HepG2 (cell line): ENCODE results near the gene TIMM23. TPM values are rescaled to one million over a fixed set of nuclear protein-coding genes. Genes with fewer than 3 reads are reported as not detected.

ENCODE experiments used
- CBX5 ChIP-seq: sonication (generic); formaldehyde crosslinking; IDR thresholded peaks from 2 replicates; pipeline ENCODE4 v1.4.0; 2020; ENCODE audit warnings: missing genetic modification reagents, borderline replicate concordance
- CENPX ChIP-seq: sonication (generic); formaldehyde crosslinking; IDR thresholded peaks from 2 replicates; pipeline ENCODE4 v1.9.0; 2021; ENCODE audit warnings: mild to moderate bottlenecking, missing genetic modification reagents, moderate library complexity
- FOXC1 ChIP-seq: sonication (generic); formaldehyde crosslinking; IDR thresholded peaks from 2 replicates; pipeline ENCODE4 v1.8.0; 2022; ENCODE audit warnings: mild to moderate bottlenecking, missing genetic modification reagents, borderline replicate concordance
- GATAD1 ChIP-seq: IDR thresholded peaks from 2 replicates; pipeline ENCODE4 v1.6.1; 2016; ENCODE audit warnings: missing genetic modification reagents, missing compliant biosample characterization
- HIVEP1 ChIP-seq: sonication (generic); formaldehyde crosslinking; IDR thresholded peaks from 2 replicates; pipeline ENCODE4 v1.4.0; 2020; ENCODE audit warnings: mild to moderate bottlenecking, missing genetic modification reagents
- MTF1 ChIP-seq: sonication (generic); formaldehyde crosslinking; IDR thresholded peaks from 2 replicates; pipeline ENCODE4 v1.5.0; 2020; ENCODE audit warnings: missing genetic modification reagents
- MZF1 ChIP-seq: sonication (generic); formaldehyde crosslinking; IDR thresholded peaks from 2 replicates; pipeline ENCODE4 v1.8.1; 2023; ENCODE audit warnings: mild to moderate bottlenecking, missing genetic modification reagents, borderline replicate concordance
- NFKBIZ ChIP-seq: IDR thresholded peaks from 2 replicates; pipeline ENCODE4 v1.6.1; 2018; ENCODE audit warnings: missing genetic modification reagents, missing compliant biosample characterization
- ONECUT2 ChIP-seq: sonication (generic); formaldehyde crosslinking; IDR thresholded peaks from 2 replicates; pipeline ENCODE4 v1.4.0; 2020; ENCODE audit warnings: missing genetic modification reagents
- PPARG ChIP-seq: conservative IDR thresholded peaks from 2 replicates; pipeline ENCODE4 v1.6.1; 2016; ENCODE audit warnings: missing biosample characterization, missing genetic modification reagents
- RAD51 ChIP-seq: fragments of 450-650 bp; IDR thresholded peaks from 2 replicates; pipeline ENCODE4 v1.6.1; 2016; ENCODE audit warnings: borderline replicate concordance
- SKI ChIP-seq: fragments of 450-650 bp; IDR thresholded peaks from one replicate; pipeline ENCODE4 v1.6.1; 2018; ENCODE audit warnings: mild to moderate bottlenecking; ENCODE audit not compliant: partially characterized antibody
- ZEB1 ChIP-seq: IDR thresholded peaks from 2 replicates; pipeline ENCODE4 v1.6.1; 2012; ENCODE audit warnings: mild to moderate bottlenecking, low read depth, inconsistent platforms; ENCODE audit not compliant: insufficient replicate concordance
- ZKSCAN8 ChIP-seq: IDR thresholded peaks from 2 replicates; pipeline ENCODE4 v1.6.1; 2016; ENCODE audit warnings: borderline replicate concordance, missing genetic modification reagents, missing compliant biosample characterization
- ZNF329 ChIP-seq: sonication (generic); formaldehyde crosslinking; IDR thresholded peaks from 2 replicates; pipeline ENCODE4 v1.9.0; 2021; ENCODE audit warnings: low read depth, mild to moderate bottlenecking, missing genetic modification reagents
- ZNF33B ChIP-seq: sonication (generic); formaldehyde crosslinking; IDR thresholded peaks from 2 replicates; pipeline ENCODE4 v1.5.1; 2020; ENCODE audit warnings: mild to moderate bottlenecking, missing genetic modification reagents
- ZNF484 ChIP-seq: sonication (generic); formaldehyde crosslinking; IDR thresholded peaks from 2 replicates; pipeline ENCODE4 v1.5.1; 2020; ENCODE audit warnings: mild to moderate bottlenecking, low read depth, missing genetic modification reagents, borderline replicate concordance
- ZNF501 ChIP-seq: sonication (generic); formaldehyde crosslinking; IDR thresholded peaks from 2 replicates; pipeline ENCODE4 v1.5.1; 2020; ENCODE audit warnings: mild to moderate bottlenecking, moderate library complexity, missing genetic modification reagents
- ZNF747 ChIP-seq: sonication (generic); formaldehyde crosslinking; IDR thresholded peaks from 2 replicates; pipeline ENCODE4 v1.8.1; 2023; ENCODE audit warnings: missing genetic modification reagents, mild to moderate bottlenecking, borderline replicate concordance
- ZNF782 ChIP-seq: sonication (generic); formaldehyde crosslinking; IDR thresholded peaks from 2 replicates; pipeline ENCODE4 v1.4.0; 2020; ENCODE audit warnings: missing genetic modification reagents, mild to moderate bottlenecking, borderline replicate concordance
- ZSCAN30 ChIP-seq: sonication (generic); formaldehyde crosslinking; IDR thresholded peaks from 2 replicates; pipeline ENCODE4 v1.5.0; 2020; ENCODE audit warnings: mild to moderate bottlenecking, missing genetic modification reagents
- polyA plus RNA-seq, 8 experiments: library from polyadenylated mRNA; depleted of rRNA in 3 of 8; stranded (reverse) in 7 of 8; unstranded in 1 of 8; fragments of >200 nt; fragmentation: Illumina TruSeq in 4 of 8; extraction: Trizol in 4 of 8; gene quantifications; 2 replicates each; pipeline versions ENCODE4 v1.2.1 to v1.2.3, GENCODE V29; 2011 to 2016; ENCODE audit warnings: low read depth in 4 of 8, missing spikeins in 1 of 8, mixed read lengths in 1 of 8; ENCODE audit not compliant: insufficient read depth in 1 of 8
- total RNA-seq, 5 experiments: library from RNA; depleted of rRNA; stranded (reverse); fragments of >200 nt; fragmentation: Illumina TruSeq; extraction: Trizol; gene quantifications; 2 replicates each; pipeline ENCODE4 v1.2.3, GENCODE V29; 2016; ENCODE audit warnings: low read depth in 1 of 5
- TF ChIP-seq, protein P1 (sequence below): sonication (generic); formaldehyde crosslinking; IDR thresholded peaks from 2 replicates; pipeline ENCODE4 v1.4.0; 2020; ENCODE audit warnings: missing genetic modification reagents
- TF ChIP-seq, protein P2 (sequence below): sonication (generic); formaldehyde crosslinking; IDR thresholded peaks from 2 replicates; pipeline ENCODE4 v1.4.0; 2020; ENCODE audit warnings: missing genetic modification reagents
- TF ChIP-seq, protein P3 (sequence below): sonication (generic); formaldehyde crosslinking; IDR thresholded peaks from 2 replicates; pipeline ENCODE4 v1.4.0; 2020; ENCODE audit warnings: missing genetic modification reagents
- TF ChIP-seq, protein P4 (sequence below): IDR thresholded peaks from 2 replicates; pipeline ENCODE4 v1.6.1; 2016; ENCODE audit warnings: missing genetic modification reagents, missing compliant biosample characterization

The TIMM23 gene
- total and polyA plus RNA-seq, 2 of the 13 experiments (the other 11 are each of a cell fraction or from before 2014, with no cell fraction given), result 80.2 to 98.6 TPM

DNA sequence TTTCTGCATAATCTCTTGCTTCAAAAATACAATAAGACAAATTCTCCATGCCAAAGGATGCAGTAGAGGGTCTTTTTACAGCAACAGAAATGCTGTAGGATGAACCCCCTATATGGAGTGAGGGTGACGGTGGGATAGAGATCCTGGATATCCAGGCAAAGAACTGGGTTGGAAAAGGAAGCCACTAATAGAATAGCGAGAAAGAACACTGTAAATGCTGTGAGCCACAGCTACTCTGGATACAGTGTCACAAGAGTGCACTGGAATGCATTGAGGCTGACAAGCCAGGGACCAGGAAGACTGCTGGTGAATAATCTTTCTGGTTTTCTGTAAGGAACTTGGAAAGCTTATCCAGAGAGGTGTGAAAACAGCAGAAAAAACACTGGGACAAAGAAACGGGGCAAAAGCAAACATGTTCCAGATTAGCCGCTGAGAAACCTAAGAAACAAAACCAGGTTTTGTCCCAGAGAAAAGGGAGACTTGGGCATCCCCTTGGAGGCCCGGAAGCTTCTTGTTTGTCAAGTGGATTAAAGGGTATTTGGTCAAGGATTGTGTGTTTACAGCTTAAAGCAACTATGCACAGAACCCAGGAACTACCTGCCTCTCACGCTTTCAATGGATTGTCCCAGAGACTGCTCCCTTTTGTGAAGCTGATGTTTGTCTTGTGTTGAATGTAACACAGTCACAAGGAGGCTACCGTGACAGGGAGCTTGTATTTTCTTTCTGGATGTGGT is 79.9 kb downstream of the TIMM23 start (continued):
- 0 out of 2 replicates have a peak, but pooled peaks have one; percentile 45 for TF ChIP-seq ZNF329 (CRISPR knock-in tag)
- TF ChIP-seq, protein P1, sequence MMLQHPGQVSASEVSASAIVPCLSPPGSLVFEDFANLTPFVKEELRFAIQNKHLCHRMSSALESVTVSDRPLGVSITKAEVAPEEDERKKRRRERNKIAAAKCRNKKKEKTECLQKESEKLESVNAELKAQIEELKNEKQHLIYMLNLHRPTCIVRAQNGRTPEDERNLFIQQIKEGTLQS, result no peak; the same call in 1 of the 2 replicates
- TF ChIP-seq MTF1, result no peak
- TF ChIP-seq RAD51, result no peak
- no peak for TF ChIP-seq MZF1 (CRISPR knock-in tag)
- peak; percentile 41; the same call in 1 of the 2 replicates for TF ChIP-seq ZKSCAN8 (CRISPR knock-in tag)
- peak; percentile 84 for TF ChIP-seq ZNF747 (CRISPR knock-in tag)
- TF ChIP-seq, protein P2, sequence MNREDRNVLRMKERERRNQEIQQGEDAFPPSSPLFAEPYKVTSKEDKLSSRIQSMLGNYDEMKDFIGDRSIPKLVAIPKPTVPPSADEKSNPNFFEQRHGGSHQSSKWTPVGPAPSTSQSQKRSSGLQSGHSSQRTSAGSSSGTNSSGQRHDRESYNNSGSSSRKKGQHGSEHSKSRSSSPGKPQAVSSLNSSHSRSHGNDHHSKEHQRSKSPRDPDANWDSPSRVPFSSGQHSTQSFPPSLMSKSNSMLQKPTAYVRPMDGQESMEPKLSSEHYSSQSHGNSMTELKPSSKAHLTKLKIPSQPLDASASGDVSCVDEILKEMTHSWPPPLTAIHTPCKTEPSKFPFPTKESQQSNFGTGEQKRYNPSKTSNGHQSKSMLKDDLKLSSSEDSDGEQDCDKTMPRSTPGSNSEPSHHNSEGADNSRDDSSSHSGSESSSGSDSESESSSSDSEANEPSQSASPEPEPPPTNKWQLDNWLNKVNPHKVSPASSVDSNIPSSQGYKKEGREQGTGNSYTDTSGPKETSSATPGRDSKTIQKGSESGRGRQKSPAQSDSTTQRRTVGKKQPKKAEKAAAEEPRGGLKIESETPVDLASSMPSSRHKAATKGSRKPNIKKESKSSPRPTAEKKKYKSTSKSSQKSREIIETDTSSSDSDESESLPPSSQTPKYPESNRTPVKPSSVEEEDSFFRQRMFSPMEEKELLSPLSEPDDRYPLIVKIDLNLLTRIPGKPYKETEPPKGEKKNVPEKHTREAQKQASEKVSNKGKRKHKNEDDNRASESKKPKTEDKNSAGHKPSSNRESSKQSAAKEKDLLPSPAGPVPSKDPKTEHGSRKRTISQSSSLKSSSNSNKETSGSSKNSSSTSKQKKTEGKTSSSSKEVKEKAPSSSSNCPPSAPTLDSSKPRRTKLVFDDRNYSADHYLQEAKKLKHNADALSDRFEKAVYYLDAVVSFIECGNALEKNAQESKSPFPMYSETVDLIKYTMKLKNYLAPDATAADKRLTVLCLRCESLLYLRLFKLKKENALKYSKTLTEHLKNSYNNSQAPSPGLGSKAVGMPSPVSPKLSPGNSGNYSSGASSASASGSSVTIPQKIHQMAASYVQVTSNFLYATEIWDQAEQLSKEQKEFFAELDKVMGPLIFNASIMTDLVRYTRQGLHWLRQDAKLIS (CRISPR knock-in tag), result no peak
- peak; percentile 62; the same call in 1 of the 2 replicates for TF ChIP-seq GATAD1
- no peak for TF ChIP-seq ZNF501 (CRISPR knock-in tag)
- no peak for TF ChIP-seq ZNF484 (CRISPR knock-in tag)
- TF ChIP-seq NFKBIZ, result 0 out of 2 replicates have a peak, but pooled peaks have one; percentile 83
- TF ChIP-seq, protein P3, sequence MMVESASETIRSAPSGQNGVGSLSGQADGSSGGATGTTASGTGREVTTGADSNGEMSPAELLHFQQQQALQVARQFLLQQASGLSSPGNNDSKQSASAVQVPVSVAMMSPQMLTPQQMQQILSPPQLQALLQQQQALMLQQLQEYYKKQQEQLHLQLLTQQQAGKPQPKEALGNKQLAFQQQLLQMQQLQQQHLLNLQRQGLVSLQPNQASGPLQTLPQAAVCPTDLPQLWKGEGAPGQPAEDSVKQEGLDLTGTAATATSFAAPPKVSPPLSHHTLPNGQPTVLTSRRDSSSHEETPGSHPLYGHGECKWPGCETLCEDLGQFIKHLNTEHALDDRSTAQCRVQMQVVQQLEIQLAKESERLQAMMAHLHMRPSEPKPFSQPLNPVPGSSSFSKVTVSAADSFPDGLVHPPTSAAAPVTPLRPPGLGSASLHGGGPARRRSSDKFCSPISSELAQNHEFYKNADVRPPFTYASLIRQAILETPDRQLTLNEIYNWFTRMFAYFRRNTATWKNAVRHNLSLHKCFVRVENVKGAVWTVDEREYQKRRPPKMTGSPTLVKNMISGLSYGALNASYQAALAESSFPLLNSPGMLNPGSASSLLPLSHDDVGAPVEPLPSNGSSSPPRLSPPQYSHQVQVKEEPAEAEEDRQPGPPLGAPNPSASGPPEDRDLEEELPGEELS (CRISPR knock-in tag), result peak; percentile 99
- TF ChIP-seq ONECUT2 (CRISPR knock-in tag), result no peak; the same call in 1 of the 2 replicates
- no peak for TF ChIP-seq CENPX
- no peak for TF ChIP-seq ZNF33B
- no peak; the same call in 1 of the 2 replicates for TF ChIP-seq HIVEP1 (CRISPR knock-in tag)
- peak; percentile 90 for TF ChIP-seq PPARG (CRISPR knock-in tag)
- TF ChIP-seq SKI, result peak; percentile 34
- TF ChIP-seq ZSCAN30 (CRISPR knock-in tag), result no peak
- TF ChIP-seq ZEB1, result no peak
- 0 out of 2 replicates have a peak, but pooled peaks have one; percentile 31 for TF ChIP-seq ZNF782 (CRISPR knock-in tag)
- TF ChIP-seq CBX5, result no peak; the same call in 1 of the 2 replicates
- TF ChIP-seq, protein P4, sequence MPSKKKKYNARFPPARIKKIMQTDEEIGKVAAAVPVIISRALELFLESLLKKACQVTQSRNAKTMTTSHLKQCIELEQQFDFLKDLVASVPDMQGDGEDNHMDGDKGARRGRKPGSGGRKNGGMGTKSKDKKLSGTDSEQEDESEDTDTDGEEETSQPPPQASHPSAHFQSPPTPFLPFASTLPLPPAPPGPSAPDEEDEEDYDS (CRISPR knock-in tag), result no peak; the same call in none of the 2 replicates
- TF ChIP-seq FOXC1 (CRISPR knock-in tag), result no peak
